Esophagus muscularis mucosa (tissue), 4 donors: ENCODE data around the gene SLC6A11.

Experiments
- EP300 ChIP-seq: sonication (generic); formaldehyde crosslinking; IDR thresholded peaks from one replicate; pipeline ENCODE4 v1.6.1; 2017; ENCODE audit warnings: antibody characterized with exemption
- POLR2A ChIP-seq: fragments of 450-650 bp; IDR thresholded peaks from one replicate; pipeline ENCODE4 v1.6.1; 2017; ENCODE audit warnings: antibody characterized with exemption, moderate library complexity, mild to moderate bottlenecking, low read depth
- POLR2AphosphoS5 ChIP-seq, 2 donors: sonication (generic); formaldehyde crosslinking; IDR thresholded peaks; one replicate each; pipeline ENCODE4 v1.6.1; 2017; ENCODE audit warnings: antibody characterized with exemption in 2 of 2
- TF ChIP-seq, protein P1 (sequence below), 3 experiments: fragments of 200-600 bp in 2 of 3; fragments of 450-650 bp in 1 of 3; sonication (generic) in 2 of 3; IDR thresholded peaks; one replicate each; pipeline ENCODE4 v1.5.1; 2017 to 2019; ENCODE audit warnings: antibody characterized with exemption in 3 of 3, mild to moderate bottlenecking in 2 of 3, moderate library complexity in 1 of 3

DNA sequence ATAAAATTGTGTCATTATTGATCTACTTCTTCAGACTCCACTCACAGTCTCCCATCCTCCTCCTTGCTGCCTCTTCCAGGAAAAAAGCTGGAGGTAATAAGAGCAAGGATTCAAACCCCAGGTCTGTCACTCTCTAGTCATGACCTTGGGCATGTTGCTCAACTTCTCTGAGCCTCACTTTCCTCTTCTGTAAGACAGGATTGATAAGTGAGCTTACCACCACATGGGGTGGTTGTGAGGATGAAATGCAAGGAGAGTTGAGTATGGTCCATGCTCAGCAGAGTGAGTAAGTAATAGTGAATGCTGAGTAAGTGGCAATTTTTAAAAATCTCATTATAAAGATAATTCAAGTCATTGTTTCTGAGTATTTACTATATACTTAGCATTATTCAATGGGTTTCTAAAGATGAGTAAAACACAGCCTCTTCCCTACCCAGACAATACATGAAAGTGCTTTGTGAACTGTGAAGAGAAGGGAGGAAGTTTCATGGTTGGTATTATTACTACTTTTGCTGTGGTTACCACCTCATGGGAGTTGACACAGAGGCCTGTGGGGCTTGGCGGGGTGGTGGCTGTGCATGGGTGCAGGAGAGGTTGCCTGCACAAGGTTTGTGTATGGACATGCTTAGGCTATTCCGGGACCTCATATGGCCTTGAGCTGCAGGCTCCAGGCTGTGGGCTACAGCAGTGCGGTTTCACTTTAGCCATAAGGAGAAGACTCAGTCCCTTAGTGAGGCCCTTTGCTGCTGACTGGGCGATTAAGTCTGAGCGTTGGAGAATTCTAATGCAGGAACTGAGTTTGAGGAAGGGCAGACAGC lies 30.0 kb downstream of the SLC6A11 start:
- TF ChIP-seq, protein P1, sequence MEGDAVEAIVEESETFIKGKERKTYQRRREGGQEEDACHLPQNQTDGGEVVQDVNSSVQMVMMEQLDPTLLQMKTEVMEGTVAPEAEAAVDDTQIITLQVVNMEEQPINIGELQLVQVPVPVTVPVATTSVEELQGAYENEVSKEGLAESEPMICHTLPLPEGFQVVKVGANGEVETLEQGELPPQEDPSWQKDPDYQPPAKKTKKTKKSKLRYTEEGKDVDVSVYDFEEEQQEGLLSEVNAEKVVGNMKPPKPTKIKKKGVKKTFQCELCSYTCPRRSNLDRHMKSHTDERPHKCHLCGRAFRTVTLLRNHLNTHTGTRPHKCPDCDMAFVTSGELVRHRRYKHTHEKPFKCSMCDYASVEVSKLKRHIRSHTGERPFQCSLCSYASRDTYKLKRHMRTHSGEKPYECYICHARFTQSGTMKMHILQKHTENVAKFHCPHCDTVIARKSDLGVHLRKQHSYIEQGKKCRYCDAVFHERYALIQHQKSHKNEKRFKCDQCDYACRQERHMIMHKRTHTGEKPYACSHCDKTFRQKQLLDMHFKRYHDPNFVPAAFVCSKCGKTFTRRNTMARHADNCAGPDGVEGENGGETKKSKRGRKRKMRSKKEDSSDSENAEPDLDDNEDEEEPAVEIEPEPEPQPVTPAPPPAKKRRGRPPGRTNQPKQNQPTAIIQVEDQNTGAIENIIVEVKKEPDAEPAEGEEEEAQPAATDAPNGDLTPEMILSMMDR (IDR thresholded peaks at IDR 0.05) = no peak
- TF ChIP-seq POLR2A (no peak), POLR2AphosphoS5 (IDR thresholded peaks at IDR 0.05) (no peak), EP300 (no peak)
